ENCODE measurements around the gene MLLT6.

Gene MLLT6

DNA sequence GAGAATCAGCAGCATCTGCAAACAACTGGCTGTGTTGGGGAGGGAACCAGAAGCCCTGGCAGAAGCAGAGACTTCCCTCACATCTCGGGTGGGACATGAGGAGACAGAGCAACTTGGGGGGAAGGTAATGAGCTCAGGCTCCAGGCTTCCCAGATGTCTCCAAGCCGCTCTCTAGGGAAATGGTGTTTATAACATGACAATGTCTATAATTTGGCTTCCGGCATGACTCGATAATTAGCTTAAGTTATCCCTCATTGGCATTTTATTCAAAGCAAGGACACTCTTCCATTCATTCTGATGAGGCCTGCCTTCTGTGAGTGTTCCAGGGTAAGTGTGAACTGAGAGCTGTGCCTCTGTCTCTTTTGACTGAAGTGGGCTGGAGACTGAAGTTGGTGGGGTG, 14.7 kb upstream of the MLLT6 start:
- no peak overlapping the region for H3K9ac ChIP-seq (ENCODE audit: low read length)
- H3K4me1 ChIP-seq (ENCODE audit: low read length): peaks cover 8% of the 10 kb centered on the region
- no peak overlapping the region for H2AFZ ChIP-seq (ENCODE audit: low read depth, low read length)
- H3K79me2 ChIP-seq (ENCODE audit: low read length): no peaks in the 10 kb centered on the region
- no peak overlapping the region for H3K4me3 ChIP-seq (ENCODE audit: low read length)
- H3K4me2 ChIP-seq (ENCODE audit: low read length): no peak overlapping the region
- H3K27ac ChIP-seq (ENCODE audit: low read length): no peak overlapping the region
- TF ChIP-seq, protein P1, sequence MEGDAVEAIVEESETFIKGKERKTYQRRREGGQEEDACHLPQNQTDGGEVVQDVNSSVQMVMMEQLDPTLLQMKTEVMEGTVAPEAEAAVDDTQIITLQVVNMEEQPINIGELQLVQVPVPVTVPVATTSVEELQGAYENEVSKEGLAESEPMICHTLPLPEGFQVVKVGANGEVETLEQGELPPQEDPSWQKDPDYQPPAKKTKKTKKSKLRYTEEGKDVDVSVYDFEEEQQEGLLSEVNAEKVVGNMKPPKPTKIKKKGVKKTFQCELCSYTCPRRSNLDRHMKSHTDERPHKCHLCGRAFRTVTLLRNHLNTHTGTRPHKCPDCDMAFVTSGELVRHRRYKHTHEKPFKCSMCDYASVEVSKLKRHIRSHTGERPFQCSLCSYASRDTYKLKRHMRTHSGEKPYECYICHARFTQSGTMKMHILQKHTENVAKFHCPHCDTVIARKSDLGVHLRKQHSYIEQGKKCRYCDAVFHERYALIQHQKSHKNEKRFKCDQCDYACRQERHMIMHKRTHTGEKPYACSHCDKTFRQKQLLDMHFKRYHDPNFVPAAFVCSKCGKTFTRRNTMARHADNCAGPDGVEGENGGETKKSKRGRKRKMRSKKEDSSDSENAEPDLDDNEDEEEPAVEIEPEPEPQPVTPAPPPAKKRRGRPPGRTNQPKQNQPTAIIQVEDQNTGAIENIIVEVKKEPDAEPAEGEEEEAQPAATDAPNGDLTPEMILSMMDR (IDR thresholded peaks at IDR 0.05; ENCODE audit: low read depth, low read length): no peak
- no peak for TF ChIP-seq EZH2phosphoT487 (IDR thresholded peaks at IDR 0.05; ENCODE audit: low read depth)
- H3K9me3 ChIP-seq (ENCODE audit: insufficient read depth, low read length): no peaks in the 10 kb centered on the region
- H4K20me1 ChIP-seq (ENCODE audit: insufficient read depth, low read length): no peaks in the 10 kb centered on the region
- H3K27me3 ChIP-seq (ENCODE audit: low read depth, low read length): no peaks in the 10 kb centered on the region
- H3K36me3 ChIP-seq (replicated peaks; ENCODE audit: low read depth, low read length): no peaks in the 10 kb centered on the region

DNA sequence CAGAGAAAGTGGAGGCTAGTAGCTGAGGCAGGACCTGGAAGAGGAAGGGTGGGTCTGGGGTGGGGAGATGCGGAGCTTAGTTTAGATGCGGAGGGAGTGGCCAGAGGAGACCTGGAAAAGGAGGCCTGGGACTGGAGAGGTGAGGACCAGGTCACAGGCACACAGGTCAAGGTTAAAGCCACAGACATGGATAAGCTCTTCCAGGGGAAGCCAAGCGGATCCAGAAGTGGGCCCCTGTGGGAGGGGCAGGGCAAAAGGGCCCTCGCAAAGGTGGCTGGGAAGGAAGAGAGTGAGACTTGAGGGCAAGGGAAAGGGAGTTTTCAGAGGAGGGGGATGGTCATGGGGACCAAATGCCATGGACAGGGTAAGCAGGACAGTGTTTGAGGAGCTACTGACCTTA, 13.9 kb upstream of the MLLT6 start:
- Histone ChIP-seq H2AFZ (ENCODE audit: low read depth, low read length) (no peak overlapping the region), H3K4me1 (ENCODE audit: low read length) (peaks cover 5% of the 10 kb centered on the region), H3K4me2 (ENCODE audit: low read length) (no peak overlapping the region)

DNA sequence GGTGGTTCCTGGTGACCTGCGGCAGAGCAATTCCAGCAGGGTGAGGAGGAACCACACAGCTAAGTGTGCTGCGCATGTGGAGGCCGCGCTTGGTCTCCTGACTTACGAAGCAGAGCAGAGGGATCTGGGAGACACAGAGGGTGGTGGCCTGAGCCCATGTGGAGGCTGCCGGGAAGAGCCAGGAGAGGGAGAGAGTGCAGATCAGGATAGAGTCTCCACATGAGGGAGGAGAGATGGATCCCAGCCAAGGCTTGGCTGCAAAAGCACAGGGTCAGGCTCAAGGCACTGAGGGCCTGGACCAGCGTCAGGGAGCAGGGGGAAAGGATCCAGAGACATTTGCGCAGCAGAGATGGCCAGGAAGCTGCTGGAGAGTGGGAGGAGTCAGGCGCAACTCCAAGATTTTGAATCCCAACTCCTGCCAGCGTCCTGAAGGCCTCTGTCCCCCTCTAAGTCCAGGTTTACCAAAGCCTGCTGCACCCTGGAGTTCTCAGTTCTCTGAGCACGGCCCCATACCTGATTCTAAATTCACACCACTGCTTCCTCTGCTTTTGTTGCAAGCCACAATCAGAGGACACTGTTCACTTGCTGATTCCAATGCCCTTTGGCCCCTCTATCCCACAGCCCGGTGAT, 11.3 kb upstream of the MLLT6 start:
- Histone ChIP-seq H3K27ac (ENCODE audit: low read length) (no peak overlapping the region), H4K20me1 (ENCODE audit: insufficient read depth, low read length) (no peaks in the 10 kb centered on the region), H3K4me1 (ENCODE audit: low read length) (peaks cover 21% of the 10 kb centered on the region), H2AFZ (ENCODE audit: low read depth, low read length) (no peak overlapping the region), H3K36me3 (replicated peaks; ENCODE audit: low read depth, low read length) (no peaks in the 10 kb centered on the region), H3K9ac (ENCODE audit: low read length) (no peak overlapping the region), H3K27me3 (ENCODE audit: low read depth, low read length) (no peaks in the 10 kb centered on the region), H3K9me3 (ENCODE audit: insufficient read depth, low read length) (no peaks in the 10 kb centered on the region), H3K4me2 (ENCODE audit: low read length) (no peak overlapping the region), H3K79me2 (ENCODE audit: low read length) (no peaks in the 10 kb centered on the region), H3K4me3 (ENCODE audit: low read length) (no peak overlapping the region)
- TF ChIP-seq, protein P1 (IDR thresholded peaks at IDR 0.05; ENCODE audit: low read depth, low read length): no peak
- TF ChIP-seq EZH2phosphoT487 (IDR thresholded peaks at IDR 0.05; ENCODE audit: low read depth): no peak

More for the DNA sequence above, 13.9 kb upstream of the MLLT6 start:
- Histone ChIP-seq H3K4me3 (ENCODE audit: low read length) (no peak overlapping the region), H3K9ac (ENCODE audit: low read length) (no peak overlapping the region), H4K20me1 (ENCODE audit: insufficient read depth, low read length) (no peaks in the 10 kb centered on the region), H3K27ac (ENCODE audit: low read length) (no peak overlapping the region), H3K79me2 (ENCODE audit: low read length) (no peaks in the 10 kb centered on the region), H3K27me3 (ENCODE audit: low read depth, low read length) (no peaks in the 10 kb centered on the region), H3K36me3 (replicated peaks; ENCODE audit: low read depth, low read length) (no peaks in the 10 kb centered on the region), H3K9me3 (ENCODE audit: insufficient read depth, low read length) (no peaks in the 10 kb centered on the region)
- no peak for TF ChIP-seq EZH2phosphoT487 (IDR thresholded peaks at IDR 0.05; ENCODE audit: low read depth)
- TF ChIP-seq, protein P1 (IDR thresholded peaks at IDR 0.05; ENCODE audit: low read depth, low read length): no peak

DNA sequence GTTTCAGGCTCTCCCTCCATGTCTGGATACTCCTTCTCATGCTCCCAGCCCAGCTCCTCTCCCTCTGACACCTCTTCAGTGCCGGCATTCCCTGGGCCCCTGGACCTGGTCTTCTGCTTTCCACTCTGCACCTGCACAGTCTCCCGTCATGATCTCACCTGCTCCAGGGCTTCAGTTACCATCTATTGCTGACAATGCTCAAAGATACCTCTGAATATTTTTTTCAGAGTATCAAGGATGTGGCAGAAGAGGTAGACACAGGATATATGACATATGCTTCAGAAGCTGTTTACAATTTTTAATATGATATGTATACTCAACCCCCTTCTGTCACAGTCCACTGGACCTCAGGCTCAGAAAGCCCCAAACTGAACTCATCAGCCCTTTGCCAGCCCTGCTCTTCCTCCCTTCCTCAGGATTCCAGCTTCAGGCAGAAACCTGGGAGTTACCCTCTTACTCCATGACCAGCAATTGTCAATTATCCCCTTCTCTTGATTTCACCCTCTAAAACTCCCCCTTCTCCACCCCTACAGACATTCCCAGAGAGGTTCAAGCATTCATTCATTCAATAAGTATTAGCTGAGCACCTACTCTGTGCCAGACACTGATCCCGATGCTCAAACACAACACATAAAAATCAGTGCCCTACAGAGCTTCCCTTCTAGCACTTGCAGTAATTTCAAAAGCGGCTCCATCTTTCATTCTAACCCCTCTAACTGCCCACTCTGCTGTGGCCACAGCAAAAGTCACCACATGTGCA, 7.8 kb upstream of the MLLT6 start:
- Histone ChIP-seq H3K9me3 (ENCODE audit: insufficient read depth, low read length) (no peaks in the 10 kb centered on the region), H3K79me2 (ENCODE audit: low read length) (no peaks in the 10 kb centered on the region), H3K27ac (ENCODE audit: low read length) (no peak overlapping the region), H3K4me1 (ENCODE audit: low read length) (peaks cover 49% of the 10 kb centered on the region), H3K27me3 (ENCODE audit: low read depth, low read length) (no peaks in the 10 kb centered on the region), H2AFZ (ENCODE audit: low read depth, low read length) (no peak overlapping the region), H3K4me3 (ENCODE audit: low read length) (no peak overlapping the region), H3K36me3 (replicated peaks; ENCODE audit: low read depth, low read length) (peaks cover 3% of the 10 kb centered on the region), H3K4me2 (ENCODE audit: low read length) (no peak overlapping the region), H3K9ac (ENCODE audit: low read length) (no peak overlapping the region), H4K20me1 (ENCODE audit: insufficient read depth, low read length) (no peaks in the 10 kb centered on the region)
- TF ChIP-seq, protein P1 (IDR thresholded peaks at IDR 0.05; ENCODE audit: low read depth, low read length): no peak
- TF ChIP-seq EZH2phosphoT487 (IDR thresholded peaks at IDR 0.05; ENCODE audit: low read depth): no peak

All from OCI-LY3 (cell line).